ENCODE data around the gene USP37. TPM values are rescaled to one million over a fixed set of nuclear protein-coding genes. Genes with fewer than 3 reads are reported as not detected.

Gene USP37, protein sequence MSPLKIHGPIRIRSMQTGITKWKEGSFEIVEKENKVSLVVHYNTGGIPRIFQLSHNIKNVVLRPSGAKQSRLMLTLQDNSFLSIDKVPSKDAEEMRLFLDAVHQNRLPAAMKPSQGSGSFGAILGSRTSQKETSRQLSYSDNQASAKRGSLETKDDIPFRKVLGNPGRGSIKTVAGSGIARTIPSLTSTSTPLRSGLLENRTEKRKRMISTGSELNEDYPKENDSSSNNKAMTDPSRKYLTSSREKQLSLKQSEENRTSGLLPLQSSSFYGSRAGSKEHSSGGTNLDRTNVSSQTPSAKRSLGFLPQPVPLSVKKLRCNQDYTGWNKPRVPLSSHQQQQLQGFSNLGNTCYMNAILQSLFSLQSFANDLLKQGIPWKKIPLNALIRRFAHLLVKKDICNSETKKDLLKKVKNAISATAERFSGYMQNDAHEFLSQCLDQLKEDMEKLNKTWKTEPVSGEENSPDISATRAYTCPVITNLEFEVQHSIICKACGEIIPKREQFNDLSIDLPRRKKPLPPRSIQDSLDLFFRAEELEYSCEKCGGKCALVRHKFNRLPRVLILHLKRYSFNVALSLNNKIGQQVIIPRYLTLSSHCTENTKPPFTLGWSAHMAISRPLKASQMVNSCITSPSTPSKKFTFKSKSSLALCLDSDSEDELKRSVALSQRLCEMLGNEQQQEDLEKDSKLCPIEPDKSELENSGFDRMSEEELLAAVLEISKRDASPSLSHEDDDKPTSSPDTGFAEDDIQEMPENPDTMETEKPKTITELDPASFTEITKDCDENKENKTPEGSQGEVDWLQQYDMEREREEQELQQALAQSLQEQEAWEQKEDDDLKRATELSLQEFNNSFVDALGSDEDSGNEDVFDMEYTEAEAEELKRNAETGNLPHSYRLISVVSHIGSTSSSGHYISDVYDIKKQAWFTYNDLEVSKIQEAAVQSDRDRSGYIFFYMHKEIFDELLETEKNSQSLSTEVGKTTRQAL
- 10 to 100 TPM; 13.8 to 18.6 (median 17.3) TPM for polyA plus RNA-seq (ENCODE audit: insufficient read length in 4 of 4)

DNA sequence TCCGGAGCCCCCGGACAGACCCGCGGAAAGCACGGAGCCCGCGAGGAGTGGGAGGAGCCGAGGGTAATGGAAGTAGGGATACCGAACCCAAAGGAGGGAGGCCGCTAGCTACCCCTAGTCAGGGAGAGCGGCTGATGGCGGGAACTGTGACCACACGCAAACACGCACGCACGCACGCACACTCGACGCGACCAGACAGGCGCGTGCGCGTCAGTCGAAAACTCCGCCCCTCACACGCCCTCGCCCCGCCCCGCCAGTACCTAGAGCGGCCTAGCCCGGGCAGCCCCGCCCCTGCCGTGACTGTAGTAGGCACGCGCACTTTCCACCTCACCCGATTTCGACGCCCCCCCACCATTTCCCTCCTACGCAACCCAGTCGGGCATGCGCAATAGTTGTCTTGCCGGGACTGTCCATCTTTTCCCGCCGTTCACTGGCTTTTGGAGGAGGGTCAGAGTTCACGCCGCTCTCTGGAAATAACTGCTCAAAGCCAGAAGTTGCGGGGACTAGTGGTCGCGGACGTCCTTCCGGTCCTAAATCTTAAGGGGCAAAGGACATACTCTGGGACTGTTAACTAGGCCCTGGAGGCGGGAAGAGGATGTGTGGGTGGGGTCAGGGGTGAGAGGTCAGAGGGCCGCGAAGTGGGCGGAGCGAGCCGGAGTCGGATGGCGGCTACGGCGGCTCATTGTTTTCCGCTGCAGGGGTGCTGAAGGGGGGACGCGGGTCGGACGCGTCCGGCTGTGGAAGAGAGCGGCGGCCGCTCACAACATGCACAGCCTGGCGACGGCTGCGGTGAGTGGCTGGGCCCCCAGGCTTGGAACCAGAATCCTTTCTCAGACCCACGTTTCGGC, at the start of gene USP37, which contains the start of gene CNOT9:
TSS of gene USP37 (minus strand) at position 162 of the 848 bp plus-strand sequence. CDS start 9,698 bp downstream, outside the sequence.
TSS of gene CNOT9 (plus strand) at position 650 of the 848 bp plus-strand sequence. CDS start at position 766, 116 bp downstream.
- DNase-seq (ENCODE audit: low read depth in 4 of 4, low spot score in 3 of 4), result peak; percentile 94 to 97 (median 95)

DNA sequence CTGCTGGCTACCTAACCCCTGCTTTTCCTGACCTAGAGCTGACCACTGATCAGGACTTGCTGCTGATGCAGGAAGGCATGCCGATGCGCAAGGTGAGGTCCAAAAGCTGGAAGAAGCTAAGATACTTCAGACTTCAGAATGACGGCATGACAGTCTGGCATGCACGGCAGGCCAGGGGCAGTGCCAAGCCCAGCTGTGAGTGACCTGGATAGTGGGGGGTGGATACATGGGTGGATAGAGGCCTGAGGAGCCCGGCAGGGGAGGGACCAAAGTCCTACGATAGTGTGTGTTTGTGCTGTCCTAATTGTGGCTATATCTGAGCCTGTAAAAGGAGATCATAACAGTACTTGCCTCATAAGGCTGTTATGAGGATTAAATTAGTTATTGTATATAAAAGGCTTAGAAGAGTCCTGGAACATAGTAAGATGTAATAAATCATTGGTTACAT, 47.7 kb upstream of the USP37 start:
- DNase-seq (ENCODE audit: low read depth in 4 of 4, low spot score in 3 of 4), result no peak

- DNase-seq (ENCODE audit: low read depth in 4 of 4, low spot score in 3 of 4), result peak in 3 of 4 donors; percentile 8 to 24 (median 16)
These were observed 39.4 kb upstream of the USP37 start, which contains the start of gene PLCD4 for GRCh38 chr2:218607436-218608115. Gene PLCD4 (plus strand): TSS chr2:218607899. CDS start chr2:218615740, 7,841 bp downstream.

GRCh38 chr2:218605432-218605831, 37.3 kb upstream of the USP37 start:
- DNase-seq (ENCODE audit: low read depth in 4 of 4, low spot score in 3 of 4), result peak in 2 of 4 donors; percentile 2 to 12

- DNase-seq (ENCODE audit: low read depth in 4 of 4, low spot score in 3 of 4), result no peak
These were observed 17.4 kb upstream of the USP37 start for GRCh38 chr2:218585541-218585940.

DNA sequence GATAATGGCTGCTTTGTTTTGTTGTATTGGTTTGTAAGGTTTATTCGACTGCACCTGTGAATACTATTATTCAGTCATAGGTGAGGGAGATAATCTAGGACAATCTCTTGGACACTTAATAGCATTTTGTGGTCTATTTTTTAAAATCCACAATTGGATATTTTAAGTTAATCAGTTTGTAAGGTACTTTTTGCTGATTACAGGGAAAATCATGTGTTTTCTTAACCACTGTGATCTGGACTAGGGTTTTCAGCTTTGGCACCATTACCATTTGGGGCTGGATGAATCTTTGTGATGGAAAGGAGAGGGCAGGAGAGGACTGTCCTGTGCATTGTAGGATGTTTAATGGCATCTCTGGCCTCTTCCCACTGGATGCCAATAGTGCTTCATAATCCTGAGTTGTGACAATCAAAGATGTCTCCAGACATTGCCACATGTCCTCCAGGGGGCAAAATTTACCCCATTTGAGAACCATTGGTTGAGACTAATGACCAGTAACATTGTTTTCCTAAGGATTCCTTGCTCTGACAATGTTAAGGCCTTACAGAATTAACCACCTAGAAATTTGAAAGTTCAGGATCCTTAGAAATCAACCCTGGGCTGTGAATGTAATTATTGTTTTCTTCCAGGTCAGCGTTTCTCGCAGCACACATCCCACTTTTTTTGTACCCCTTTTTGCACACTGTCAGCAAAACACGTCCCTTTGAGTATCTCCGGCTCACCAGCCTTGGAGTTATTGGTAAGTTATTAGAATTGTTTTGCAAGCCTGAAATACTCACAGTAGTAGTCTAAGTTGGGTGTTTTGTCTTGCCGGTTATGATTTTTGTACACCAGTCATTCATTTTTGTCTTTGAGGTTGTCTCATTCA, 16.1 kb upstream of the USP37 start:
- no peak for DNase-seq (ENCODE audit: low read depth in 4 of 4, low spot score in 3 of 4)

DNA sequence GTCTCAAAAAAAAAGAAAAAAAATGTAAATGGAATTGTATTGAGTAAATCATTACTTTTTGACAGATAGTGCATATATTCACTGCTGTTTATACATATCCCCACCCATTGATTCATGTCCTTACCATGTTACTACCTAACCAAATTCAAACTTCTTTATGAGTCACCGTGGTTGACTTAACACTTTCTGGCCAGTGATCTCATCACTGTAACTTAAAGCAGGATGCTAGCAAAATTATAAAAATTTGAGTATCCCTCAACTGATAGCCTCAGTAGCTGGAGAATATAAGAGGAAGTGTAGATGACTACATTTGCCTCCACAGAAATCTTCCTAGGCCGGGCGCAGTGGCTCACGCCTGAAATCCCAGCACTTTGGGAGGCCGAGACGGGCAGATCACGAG, 13.9 kb upstream of the USP37 start:
- DNase-seq (ENCODE audit: low read depth in 4 of 4, low spot score in 3 of 4), result no peak

DNA sequence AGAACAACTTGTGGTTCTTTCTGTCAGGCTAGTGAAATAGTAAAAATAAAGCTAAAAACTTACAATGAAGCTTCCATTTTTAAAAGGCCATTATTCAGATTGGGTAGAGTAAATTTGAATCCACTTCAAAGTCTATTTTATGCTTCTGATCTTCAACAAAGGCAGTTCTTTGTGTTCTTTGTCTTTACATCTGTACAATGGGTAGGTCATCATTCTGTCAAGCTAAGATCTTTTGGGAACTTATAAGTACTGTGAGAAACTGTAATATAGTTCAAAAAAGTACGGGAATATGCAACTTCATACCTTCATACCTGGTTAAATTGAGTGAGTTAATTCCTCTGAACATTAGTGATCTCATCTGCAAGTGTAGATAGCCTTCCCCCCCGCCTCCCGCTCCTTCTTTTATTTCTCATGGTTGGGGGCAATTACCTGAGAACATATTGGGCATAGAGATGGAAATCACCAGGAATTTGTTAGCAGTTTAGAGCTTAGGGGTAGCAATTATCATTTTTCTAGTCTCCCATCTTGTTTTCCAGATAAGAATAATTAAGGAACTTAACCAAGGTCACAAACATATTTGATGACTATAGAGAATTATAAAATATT, 10.2 kb upstream of the USP37 start:
- no peak for DNase-seq (ENCODE audit: low read depth in 4 of 4, low spot score in 3 of 4)

DNA sequence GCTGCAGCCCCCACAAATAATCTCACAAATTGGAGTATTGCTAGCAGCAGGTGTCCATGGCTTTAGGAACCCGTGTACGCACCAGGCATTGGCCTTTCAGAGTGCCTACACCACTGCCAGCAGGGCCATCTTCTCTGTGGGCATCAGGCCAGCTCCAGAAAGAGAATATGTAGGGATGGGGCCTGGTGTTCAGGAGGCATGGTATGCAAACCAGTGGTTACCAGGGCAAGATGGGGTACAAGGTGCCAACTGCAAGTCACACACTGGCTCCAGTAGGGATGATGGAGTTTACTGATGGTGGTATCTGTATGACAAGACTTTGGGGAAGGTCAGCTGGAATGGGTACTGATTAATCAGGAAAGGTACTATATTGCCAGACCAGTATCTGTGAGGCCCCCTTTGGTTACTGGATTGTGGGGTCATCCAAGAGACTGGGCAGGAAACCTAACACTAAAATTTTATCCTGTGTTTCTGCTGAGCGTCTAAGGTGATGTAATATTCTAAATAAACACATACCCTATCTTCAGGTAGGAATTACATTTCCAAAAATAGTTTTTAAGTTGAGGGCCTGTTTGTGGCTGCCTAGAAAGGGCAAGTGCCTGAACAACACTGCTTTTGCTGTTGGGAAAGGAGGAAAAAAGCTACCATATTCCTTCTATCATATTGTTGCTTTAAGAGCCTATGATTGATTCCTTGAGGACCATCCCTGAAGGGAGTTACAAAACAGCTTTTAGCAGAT, 9.5 kb upstream of the USP37 start:
- no peak for DNase-seq (ENCODE audit: low read depth in 4 of 4, low spot score in 3 of 4)

GRCh38 chr2:218576854-218577253, 8.7 kb upstream of the USP37 start:
- no peak for DNase-seq (ENCODE audit: low read depth in 4 of 4, low spot score in 3 of 4)

DNA sequence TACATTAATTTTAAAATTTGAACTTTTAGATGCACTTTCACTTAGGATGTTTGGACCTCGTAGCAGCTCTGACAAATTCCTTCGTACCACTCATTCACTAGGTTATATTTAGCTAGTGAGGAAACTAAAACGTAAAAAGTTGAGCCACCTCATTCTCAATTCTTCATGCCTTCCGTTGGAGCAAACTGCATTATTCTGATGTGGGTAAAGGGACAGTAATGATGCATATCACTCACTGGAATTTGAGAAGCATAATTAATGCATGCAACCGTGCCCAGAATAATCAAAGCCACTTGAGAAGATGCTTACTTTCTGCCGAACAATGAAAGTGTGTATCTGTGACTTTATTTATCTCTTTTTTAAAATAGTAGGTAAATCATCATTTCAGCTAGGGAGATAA, 2.7 kb upstream of the USP37 start:
- no peak for DNase-seq (ENCODE audit: low read depth in 4 of 4, low spot score in 3 of 4)

- DNase-seq (ENCODE audit: low read depth in 4 of 4, low spot score in 3 of 4), result no peak
These were observed 1.7 kb upstream of the USP37 start for GRCh38 chr2:218569661-218570500.

- DNase-seq (ENCODE audit: low read depth in 4 of 4, low spot score in 3 of 4), result peak in 1 of 4 donors; percentile 22
These were observed 884 bp upstream of the USP37 start for GRCh38 chr2:218569038-218569431.

DNA sequence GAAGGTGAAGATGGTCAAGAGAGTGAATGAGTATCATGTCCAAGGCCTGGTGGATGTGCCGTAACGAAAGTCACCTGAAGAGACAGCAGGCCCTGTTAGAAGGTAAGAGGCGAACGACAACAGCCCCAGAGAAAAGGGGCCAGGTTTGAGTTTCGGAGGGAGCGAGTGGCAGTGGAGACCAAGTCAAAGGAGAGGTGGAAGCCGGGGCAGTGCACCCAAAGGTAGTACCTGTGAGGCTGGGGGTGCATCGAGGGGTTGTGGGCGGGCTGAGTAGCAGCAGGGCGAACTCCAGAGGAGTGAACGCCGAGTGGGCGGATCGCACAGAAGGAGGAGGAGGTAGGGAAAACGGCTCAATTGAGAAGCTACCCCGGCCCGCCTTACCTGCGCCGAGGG, 358 bp downstream of the USP37 start:
- DNase-seq (ENCODE audit: low read depth in 4 of 4, low spot score in 3 of 4), result peak in 3 of 4 donors; percentile 8 to 48 (median 31)

- DNase-seq (ENCODE audit: low read depth in 4 of 4, low spot score in 3 of 4), result no peak
These were observed 1.9 kb downstream of the USP37 start for GRCh38 chr2:218566296-218566695.

DNA sequence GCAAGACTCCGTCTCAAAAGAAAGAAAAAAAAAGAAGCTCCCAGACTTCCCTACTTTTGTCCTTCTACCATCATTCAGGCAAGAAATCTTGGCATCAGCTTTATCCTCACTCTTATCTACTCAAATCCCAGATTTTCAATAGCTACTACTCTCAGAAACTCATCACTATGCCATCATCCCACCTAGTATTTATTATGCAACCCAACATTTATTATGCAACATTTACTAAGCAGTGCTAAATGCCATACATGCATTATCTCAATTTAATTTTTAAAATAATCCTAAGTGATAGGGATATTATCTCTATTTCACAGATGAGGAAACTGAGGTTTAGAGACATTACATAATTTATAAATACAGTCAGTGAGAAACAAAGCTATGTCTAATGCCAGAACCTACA, 4.1 kb downstream of the USP37 start:
- no peak for DNase-seq (ENCODE audit: low read depth in 4 of 4, low spot score in 3 of 4)

All from left renal pelvis (tissue), 4 donors.